Measurements from ENCODE around the gene GLIS1.

GLIS1 gene

DNA sequence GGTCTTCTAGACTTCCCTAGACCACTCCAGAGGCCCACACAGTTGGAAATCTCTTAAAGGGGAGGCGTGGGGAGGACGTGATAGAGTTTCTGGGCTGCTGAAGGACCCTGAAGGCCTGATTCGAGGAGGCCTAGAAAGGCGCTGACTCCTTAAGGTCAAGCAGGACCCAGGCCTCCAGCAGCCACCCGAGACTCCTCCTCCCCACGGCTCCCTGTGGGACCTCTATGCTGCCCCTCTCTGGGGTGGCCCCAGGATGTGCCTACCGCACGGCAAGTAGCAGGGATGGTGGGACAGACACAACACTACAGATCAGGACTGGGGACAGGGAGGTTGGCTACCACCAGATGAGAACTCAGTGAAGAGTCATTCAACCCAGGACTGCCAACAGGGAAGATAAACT is 77.5 kb downstream of the GLIS1 start:
- Histone ChIP-seq H3K4me3 (ENCODE audit: low read length) (no peak overlapping the region), H3K79me2 (ENCODE audit: control insufficient read depth, low read length) (no peaks in the 10 kb centered on the region), H3K27me3 (ENCODE audit: control insufficient read depth, low read length) (peaks cover 9% of the 10 kb centered on the region), H3F3A (ENCODE audit: control insufficient read depth, insufficient read depth) (no peaks in the 10 kb centered on the region), H4K20me1 (ENCODE audit: control insufficient read depth, insufficient read depth, low read depth, low read length) (no peaks in the 10 kb centered on the region), H3K4me2 (ENCODE audit: low read length) (no peak overlapping the region), H3K9me3 (ENCODE audit: control insufficient read depth, insufficient read depth, low read length) (no peaks in the 10 kb centered on the region), H3K9me2 (replicated peaks; ENCODE audit: control insufficient read depth, low read length) (no peaks in the 10 kb centered on the region), H3K27ac (ENCODE audit: low read depth, low read length) (no peak overlapping the region), H3K4me1 (ENCODE audit: control insufficient read depth, low read length) (no peaks in the 10 kb centered on the region), H3K36me3 (ENCODE audit: control insufficient read depth, low read length) (no peaks in the 10 kb centered on the region)
- no peak for TF ChIP-seq EZH2phosphoT487 (IDR thresholded peaks at IDR 0.05; ENCODE audit: borderline replicate concordance, low read length)
- TF ChIP-seq, protein P1, sequence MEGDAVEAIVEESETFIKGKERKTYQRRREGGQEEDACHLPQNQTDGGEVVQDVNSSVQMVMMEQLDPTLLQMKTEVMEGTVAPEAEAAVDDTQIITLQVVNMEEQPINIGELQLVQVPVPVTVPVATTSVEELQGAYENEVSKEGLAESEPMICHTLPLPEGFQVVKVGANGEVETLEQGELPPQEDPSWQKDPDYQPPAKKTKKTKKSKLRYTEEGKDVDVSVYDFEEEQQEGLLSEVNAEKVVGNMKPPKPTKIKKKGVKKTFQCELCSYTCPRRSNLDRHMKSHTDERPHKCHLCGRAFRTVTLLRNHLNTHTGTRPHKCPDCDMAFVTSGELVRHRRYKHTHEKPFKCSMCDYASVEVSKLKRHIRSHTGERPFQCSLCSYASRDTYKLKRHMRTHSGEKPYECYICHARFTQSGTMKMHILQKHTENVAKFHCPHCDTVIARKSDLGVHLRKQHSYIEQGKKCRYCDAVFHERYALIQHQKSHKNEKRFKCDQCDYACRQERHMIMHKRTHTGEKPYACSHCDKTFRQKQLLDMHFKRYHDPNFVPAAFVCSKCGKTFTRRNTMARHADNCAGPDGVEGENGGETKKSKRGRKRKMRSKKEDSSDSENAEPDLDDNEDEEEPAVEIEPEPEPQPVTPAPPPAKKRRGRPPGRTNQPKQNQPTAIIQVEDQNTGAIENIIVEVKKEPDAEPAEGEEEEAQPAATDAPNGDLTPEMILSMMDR (IDR thresholded peaks at IDR 0.05; ENCODE audit: low read depth, low read length, poor library complexity, severe bottlenecking), result no peak

DNA sequence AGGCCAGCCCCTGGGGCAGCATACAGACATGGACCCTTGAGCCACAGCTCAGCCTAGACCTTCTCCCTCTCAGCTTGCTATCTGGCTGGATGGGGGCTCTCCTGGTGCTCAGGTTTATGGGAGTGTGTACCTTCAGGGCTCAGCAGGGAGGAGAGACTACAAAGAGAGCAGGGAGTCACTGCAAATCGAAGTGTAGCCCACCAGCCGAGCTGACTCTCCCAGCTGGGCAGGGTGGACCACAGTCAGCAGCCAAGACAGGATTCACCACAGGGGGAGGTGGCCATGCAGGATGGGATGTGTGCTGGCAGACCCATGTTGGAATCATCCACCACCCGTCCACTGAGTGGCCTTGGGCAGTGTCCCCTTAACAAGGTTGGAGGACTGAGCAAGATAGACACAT is 78.3 kb downstream of the GLIS1 start:
- Histone ChIP-seq H3K4me1 (ENCODE audit: control insufficient read depth, low read length) (no peaks in the 10 kb centered on the region), H3K4me3 (ENCODE audit: low read length) (no peak overlapping the region), H3K9me3 (ENCODE audit: control insufficient read depth, insufficient read depth, low read length) (no peaks in the 10 kb centered on the region), H3K36me3 (ENCODE audit: control insufficient read depth, low read length) (no peaks in the 10 kb centered on the region), H3K27ac (ENCODE audit: low read depth, low read length) (no peak overlapping the region), H3K27me3 (ENCODE audit: control insufficient read depth, low read length) (peaks cover 14% of the 10 kb centered on the region), H3F3A (ENCODE audit: control insufficient read depth, insufficient read depth) (no peaks in the 10 kb centered on the region), H3K9me2 (replicated peaks; ENCODE audit: control insufficient read depth, low read length) (no peaks in the 10 kb centered on the region), H4K20me1 (ENCODE audit: control insufficient read depth, insufficient read depth, low read depth, low read length) (no peaks in the 10 kb centered on the region), H3K79me2 (ENCODE audit: control insufficient read depth, low read length) (no peaks in the 10 kb centered on the region), H3K4me2 (ENCODE audit: low read length) (no peak overlapping the region)
- TF ChIP-seq, protein P1 (IDR thresholded peaks at IDR 0.05; ENCODE audit: low read depth, low read length, poor library complexity, severe bottlenecking), result no peak
- TF ChIP-seq EZH2phosphoT487 (IDR thresholded peaks at IDR 0.05; ENCODE audit: borderline replicate concordance, low read length), result no peak

DNA sequence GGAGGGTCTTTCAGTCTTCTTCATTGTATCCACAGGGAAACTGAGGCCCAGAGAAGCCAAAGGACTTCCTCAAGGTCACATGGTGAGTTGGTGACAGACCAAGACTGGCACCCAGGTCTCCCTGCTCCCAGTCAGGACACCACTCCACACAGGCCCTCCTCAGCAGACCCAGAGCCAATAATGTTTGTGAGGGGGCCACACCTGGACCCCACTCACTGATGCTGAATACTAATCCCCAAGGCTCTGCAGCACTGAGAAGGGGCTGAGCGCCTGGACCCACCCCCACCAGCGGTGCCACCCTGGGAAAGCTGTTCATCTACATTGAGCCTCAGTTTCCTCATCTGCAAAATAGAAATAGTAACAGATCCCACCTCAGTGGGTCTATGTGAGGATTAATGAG is 79.5 kb downstream of the GLIS1 start:
- no peaks in the 10 kb centered on the region for H3K4me1 ChIP-seq (ENCODE audit: control insufficient read depth, low read length)
- H4K20me1 ChIP-seq (ENCODE audit: control insufficient read depth, insufficient read depth, low read depth, low read length), result no peaks in the 10 kb centered on the region
- no peak overlapping the region for H3K27ac ChIP-seq (ENCODE audit: low read depth, low read length)
- H3K79me2 ChIP-seq (ENCODE audit: control insufficient read depth, low read length), result no peaks in the 10 kb centered on the region
- no peaks in the 10 kb centered on the region for H3K36me3 ChIP-seq (ENCODE audit: control insufficient read depth, low read length)
- no peaks in the 10 kb centered on the region for H3K9me2 ChIP-seq (replicated peaks; ENCODE audit: control insufficient read depth, low read length)
- H3K4me3 ChIP-seq (ENCODE audit: low read length), result no peak overlapping the region
- TF ChIP-seq EZH2phosphoT487 (IDR thresholded peaks at IDR 0.05; ENCODE audit: borderline replicate concordance, low read length), result no peak
- TF ChIP-seq, protein P1 (IDR thresholded peaks at IDR 0.05; ENCODE audit: low read depth, low read length, poor library complexity, severe bottlenecking), result no peak
- no peaks in the 10 kb centered on the region for H3K9me3 ChIP-seq (ENCODE audit: control insufficient read depth, insufficient read depth, low read length)
- no peaks in the 10 kb centered on the region for H3F3A ChIP-seq (ENCODE audit: control insufficient read depth, insufficient read depth)
- peaks cover 14% of the 10 kb centered on the region for H3K27me3 ChIP-seq (ENCODE audit: control insufficient read depth, low read length)
- H3K4me2 ChIP-seq (ENCODE audit: low read length), result no peak overlapping the region

Data from DOHH2 (cell line).